ENCODE measurements around the gene AFF1.

The AFF1 gene
- long read RNA-seq, donor 1, partial matches to known transcripts: 0 of 1 reads
- long read RNA-seq, donor 1, other reads (novel, unspliced or antisense): 0 of 1 reads
- long read RNA-seq, donor 2: 0 reads
- long read RNA-seq, donor 3, partial matches to known transcripts: 0 of 1 reads
- long read RNA-seq, donor 3, other reads (novel, unspliced or antisense): 0 of 1 reads
- long read RNA-seq, donor 4, partial matches to known transcripts: 36 of 36 reads
- long read RNA-seq, donor 4, other reads (novel, unspliced or antisense): 0 of 36 reads
- long read RNA-seq, donor 5: 0 reads
- long read RNA-seq, donor 6, partial matches to known transcripts: 13 of 14 reads
- long read RNA-seq, donor 6, other reads (novel, unspliced or antisense): 0 of 14 reads
- long read RNA-seq, donor 7, partial matches to known transcripts: 22 of 23 reads
- long read RNA-seq, donor 7, other reads (novel, unspliced or antisense): 0 of 23 reads
- long read RNA-seq, donor 8, partial matches to known transcripts: 5 of 5 reads
- long read RNA-seq, donor 8, other reads (novel, unspliced or antisense): 0 of 5 reads

GRCh38 chr4:86934771-86935565 is at the start of gene AFF1:
TSS of gene AFF1 (plus strand) at chr4:86935011. CDS start at chr4:86948534, 13,523 bp downstream.
- DNase-seq: peak; percentile 91

- DNase-seq: peak; percentile 19
Measured at GRCh38 chr4:86890790-86891189, 44.0 kb upstream of the AFF1 start.

GRCh38 chr4:86891762-86892635 is 42.8 kb upstream of the AFF1 start, which contains the start of gene C4orf36:
TSS of gene C4orf36 (minus strand) at chr4:86892422. CDS start at chr4:86891520, 902 bp downstream.
- DNase-seq: peak; percentile 98

GRCh38 chr4:86892636-86892960 is 42.2 kb upstream of the AFF1 start:
- no peak for DNase-seq

- DNase-seq: no peak
Measured at GRCh38 chr4:86893136-86893535, 41.7 kb upstream of the AFF1 start.

- DNase-seq: no peak
Measured at GRCh38 chr4:86894455-86894854, 40.4 kb upstream of the AFF1 start.

GRCh38 chr4:86895692-86896488 is 38.9 kb upstream of the AFF1 start:
- DNase-seq: peak; percentile 33

- no peak for DNase-seq
Measured at GRCh38 chr4:86896596-86896995, 38.2 kb upstream of the AFF1 start.

GRCh38 chr4:86898562-86898961 is 36.2 kb upstream of the AFF1 start:
- no peak for DNase-seq

- DNase-seq: no peak
Measured at GRCh38 chr4:86901864-86902263, 32.9 kb upstream of the AFF1 start.

- peak; percentile 12 for DNase-seq
Measured at GRCh38 chr4:86908251-86908657, 26.6 kb upstream of the AFF1 start.

- no peak for DNase-seq
Measured at GRCh38 chr4:86909546-86910295, 25.1 kb upstream of the AFF1 start.

GRCh38 chr4:86910369-86910768 is 24.4 kb upstream of the AFF1 start:
- no peak for DNase-seq

- no peak for DNase-seq
Measured at GRCh38 chr4:86910820-86911684, 23.8 kb upstream of the AFF1 start.

GRCh38 chr4:86916392-86916791 is 18.4 kb upstream of the AFF1 start:
- no peak for DNase-seq

- no peak for DNase-seq
Measured at GRCh38 chr4:86917212-86918039, 17.4 kb upstream of the AFF1 start.

- DNase-seq: no peak
Measured at GRCh38 chr4:86918539-86919072, 16.2 kb upstream of the AFF1 start.

GRCh38 chr4:86919561-86920223 is 15.1 kb upstream of the AFF1 start:
- no peak for DNase-seq
